Activated CD4-positive, alpha-beta memory T cell treated with anti-CD3 and anti-CD28 coated beads for 36 hours (primary cell): Measurements from ENCODE around the gene EXOC4. TPM values are rescaled to one million over a fixed set of nuclear protein-coding genes. Genes with fewer than 3 reads are reported as not detected.

Experiments used
- CTCF ChIA-PET: fragments of 350-600 bp; sonication (Branson Sonifier 250); formaldehyde crosslinking; loops from one replicate; lab custom pipeline; 2021; ENCODE audit warnings: antibody characterized with exemption, inconsistent platforms; lab: Charles Lee
- POLR2A ChIA-PET: fragments of 350-600 bp; sonication (Branson Sonifier 250); formaldehyde crosslinking; loops from one replicate; lab custom pipeline; 2021; ENCODE audit warnings: antibody characterized with exemption; lab: Charles Lee
- DNase-seq: peaks from one replicate; pipeline ENCODE4 v3.0.0-alpha.2; 2020
- H3K27ac Mint-ChIP-seq: one replicate; pipeline ENCODE4 v1.8.0; 2021; ENCODE audit warnings: mixed read lengths
- H3K27me3 Mint-ChIP-seq: one replicate; pipeline ENCODE4 v1.8.0; 2021; ENCODE audit warnings: mixed read lengths
- H3K36me3 Mint-ChIP-seq: one replicate; pipeline ENCODE4 v1.8.0; 2021; ENCODE audit warnings: mixed read lengths
- H3K4me1 Mint-ChIP-seq: one replicate; pipeline ENCODE4 v1.8.0; 2021; ENCODE audit warnings: low read depth, mixed read lengths
- H3K4me3 Mint-ChIP-seq: one replicate; pipeline ENCODE4 v1.8.0; 2021; ENCODE audit warnings: mild to moderate bottlenecking, mixed read lengths
- H3K9me3 Mint-ChIP-seq: one replicate; pipeline ENCODE4 v1.8.0; 2021; ENCODE audit warnings: mixed read lengths
- intact Hi-C: fragments of 100-400 bp; cut with micrococcal nuclease; formaldehyde crosslinking; loops from one replicate; pipeline ENCODE4 v1.15.1; 2023
- total RNA-seq, 2 experiments: library from RNA; stranded (reverse); gene quantifications; one replicate each; pipeline ENCODE4 v1.2.3, GENCODE V29; 2021

The EXOC4 gene
- total RNA-seq, 2 experiments from 2014 or later, result 55.8 to 60.8 TPM

- POLR2A ChIA-PET, result no interaction called here
- no peak overlapping the region for H3K4me3 Mint-ChIP-seq
- DNase-seq, result no peak
These were observed 45.2 kb downstream of the EXOC4 start for GRCh38 chr7:133298080-133298479.

GRCh38 chr7:133299676-133300075, 46.8 kb downstream of the EXOC4 start:
- no peak overlapping the region for H3K4me3 Mint-ChIP-seq
- peaks cover 3% of the 10 kb centered on the region for H3K4me1 Mint-ChIP-seq
- ChIA-PET POLR2A (no interaction called here), CTCF (interaction anchor here (0.7 kb wide), 1 partner anchor 9 kb away, joined by 3 read pairs; no protein-coding TSS in a partner anchor)
- no peaks in the 10 kb centered on the region for H3K9me3 Mint-ChIP-seq
- H3K27ac Mint-ChIP-seq, result no peak overlapping the region
- H3K27me3 Mint-ChIP-seq, result no peaks in the 10 kb centered on the region
- intact Hi-C loops, result loop anchor here (10.0 kb wide), 1 partner anchor 65 kb away; no protein-coding TSS in a partner anchor
- DNase-seq, result no peak
- peaks cover 2% of the 10 kb centered on the region for H3K36me3 Mint-ChIP-seq

More at GRCh38 chr7:133298080-133298479, 45.2 kb downstream of the EXOC4 start:
- Mint-ChIP-seq H3K9me3 (no peaks in the 10 kb centered on the region), H3K27me3 (no peaks in the 10 kb centered on the region), H3K27ac (no peak overlapping the region), H3K36me3 (no peaks in the 10 kb centered on the region), H3K4me1 (peaks cover 4% of the 10 kb centered on the region)
- intact Hi-C loops, result loop anchor here (10.0 kb wide), 1 partner anchor 63 kb away; no protein-coding TSS in a partner anchor
- CTCF ChIA-PET, result no interaction called here

- DNase-seq, result no peak
- H3K27me3 Mint-ChIP-seq, result no peaks in the 10 kb centered on the region
These were observed 47.2 kb downstream of the EXOC4 start for GRCh38 chr7:133300088-133300487.

GRCh38 chr7:133300811-133301210, 47.9 kb downstream of the EXOC4 start:
- intact Hi-C loops, result no loop called here
- no peak for DNase-seq
- no peak overlapping the region for H3K4me3 Mint-ChIP-seq
- no peaks in the 10 kb centered on the region for H3K9me3 Mint-ChIP-seq
- peaks cover 11% of the 10 kb centered on the region for H3K36me3 Mint-ChIP-seq
- ChIA-PET POLR2A (no interaction called here), CTCF (no interaction called here)
- no peak overlapping the region for H3K27ac Mint-ChIP-seq
- no peaks in the 10 kb centered on the region for H3K27me3 Mint-ChIP-seq
- H3K4me1 Mint-ChIP-seq, result peaks cover 3% of the 10 kb centered on the region

More at GRCh38 chr7:133300088-133300487, 47.2 kb downstream of the EXOC4 start:
- Mint-ChIP-seq H3K27ac (no peak overlapping the region), H3K4me3 (no peak overlapping the region), H3K4me1 (peaks cover 3% of the 10 kb centered on the region), H3K9me3 (no peaks in the 10 kb centered on the region), H3K36me3 (peaks cover 5% of the 10 kb centered on the region)
- ChIA-PET POLR2A (no interaction called here), CTCF (interaction anchor here (0.7 kb wide), 1 partner anchor 9 kb away, joined by 3 read pairs; no protein-coding TSS in a partner anchor)
- intact Hi-C loops, result no loop called here

- H3K4me3 Mint-ChIP-seq, result no peak overlapping the region
- no peaks in the 10 kb centered on the region for H3K27me3 Mint-ChIP-seq
- intact Hi-C loops, result no loop called here
- H3K9me3 Mint-ChIP-seq, result no peaks in the 10 kb centered on the region
- POLR2A ChIA-PET, result no interaction called here
- H3K4me1 Mint-ChIP-seq, result no peaks in the 10 kb centered on the region
- CTCF ChIA-PET, result no interaction called here
- DNase-seq, result no peak
- peaks cover 17% of the 10 kb centered on the region for H3K36me3 Mint-ChIP-seq
- no peak overlapping the region for H3K27ac Mint-ChIP-seq
These were observed 48.6 kb downstream of the EXOC4 start for GRCh38 chr7:133301444-133301843.

GRCh38 chr7:133303372-133303771, 50.5 kb downstream of the EXOC4 start:
- DNase-seq, result no peak
- H3K9me3 Mint-ChIP-seq, result no peaks in the 10 kb centered on the region
- H3K4me1 Mint-ChIP-seq, result no peaks in the 10 kb centered on the region
- peaks cover 35% of the 10 kb centered on the region for H3K36me3 Mint-ChIP-seq
- no peaks in the 10 kb centered on the region for H3K27me3 Mint-ChIP-seq
- CTCF ChIA-PET, result no interaction called here
- intact Hi-C loops, result no loop called here
- POLR2A ChIA-PET, result no interaction called here
- no peak overlapping the region for H3K27ac Mint-ChIP-seq
- no peak overlapping the region for H3K4me3 Mint-ChIP-seq

- Mint-ChIP-seq H3K9me3 (no peaks in the 10 kb centered on the region), H3K4me1 (no peaks in the 10 kb centered on the region), H3K4me3 (no peak overlapping the region), H3K27ac (no peak overlapping the region), H3K36me3 (peaks cover 39% of the 10 kb centered on the region), H3K27me3 (no peaks in the 10 kb centered on the region)
- CTCF ChIA-PET, result no interaction called here
- no peak for DNase-seq
- intact Hi-C loops, result no loop called here
- POLR2A ChIA-PET, result no interaction called here
These were observed 51.1 kb downstream of the EXOC4 start for GRCh38 chr7:133303931-133304330.

- H3K9me3 Mint-ChIP-seq, result no peaks in the 10 kb centered on the region
- intact Hi-C loops, result no loop called here
- no peaks in the 10 kb centered on the region for H3K27me3 Mint-ChIP-seq
- ChIA-PET POLR2A (no interaction called here), CTCF (no interaction called here)
- peaks cover 42% of the 10 kb centered on the region for H3K36me3 Mint-ChIP-seq
- H3K4me3 Mint-ChIP-seq, result no peak overlapping the region
- no peak for DNase-seq
- H3K27ac Mint-ChIP-seq, result no peak overlapping the region
- peaks cover 11% of the 10 kb centered on the region for H3K4me1 Mint-ChIP-seq
These were observed 56.5 kb downstream of the EXOC4 start for GRCh38 chr7:133309333-133309732.

- no peak overlapping the region for H3K4me3 Mint-ChIP-seq
- intact Hi-C loops, result no loop called here
- DNase-seq, result no peak
- peaks cover 16% of the 10 kb centered on the region for H3K4me1 Mint-ChIP-seq
- H3K36me3 Mint-ChIP-seq, result peaks cover 39% of the 10 kb centered on the region
- ChIA-PET POLR2A (no interaction called here), CTCF (no interaction called here)
- no peaks in the 10 kb centered on the region for H3K9me3 Mint-ChIP-seq
- no peak overlapping the region for H3K27ac Mint-ChIP-seq
- no peaks in the 10 kb centered on the region for H3K27me3 Mint-ChIP-seq
These were observed 57.5 kb downstream of the EXOC4 start for GRCh38 chr7:133310232-133310862.

- Mint-ChIP-seq H3K27me3 (no peaks in the 10 kb centered on the region), H3K9me3 (no peaks in the 10 kb centered on the region), H3K4me3 (no peak overlapping the region), H3K27ac (no peak overlapping the region), H3K4me1 (peaks cover 16% of the 10 kb centered on the region), H3K36me3 (peaks cover 18% of the 10 kb centered on the region)
- ChIA-PET POLR2A (no interaction called here), CTCF (no interaction called here)
- DNase-seq, result no peak
- intact Hi-C loops, result no loop called here
These were observed 60.7 kb downstream of the EXOC4 start for GRCh38 chr7:133313575-133313974.

- intact Hi-C loops, result no loop called here
- peaks cover 14% of the 10 kb centered on the region for H3K36me3 Mint-ChIP-seq
- ChIA-PET CTCF (no interaction called here), POLR2A (no interaction called here)
- no peak for DNase-seq
- peaks cover 16% of the 10 kb centered on the region for H3K4me1 Mint-ChIP-seq
- H3K27ac Mint-ChIP-seq, result no peak overlapping the region
- no peaks in the 10 kb centered on the region for H3K9me3 Mint-ChIP-seq
- H3K4me3 Mint-ChIP-seq, result no peak overlapping the region
- H3K27me3 Mint-ChIP-seq, result no peaks in the 10 kb centered on the region
These were observed 61.2 kb downstream of the EXOC4 start for GRCh38 chr7:133314084-133314483.

- H3K27ac Mint-ChIP-seq, result no peak overlapping the region
- peaks cover 16% of the 10 kb centered on the region for H3K4me1 Mint-ChIP-seq
- H3K9me3 Mint-ChIP-seq, result no peaks in the 10 kb centered on the region
- intact Hi-C loops, result no loop called here
- POLR2A ChIA-PET, result no interaction called here
- no peak for DNase-seq
- H3K4me3 Mint-ChIP-seq, result no peak overlapping the region
- peaks cover 25% of the 10 kb centered on the region for H3K36me3 Mint-ChIP-seq
- no peaks in the 10 kb centered on the region for H3K27me3 Mint-ChIP-seq
- CTCF ChIA-PET, result no interaction called here
These were observed 62.6 kb downstream of the EXOC4 start for GRCh38 chr7:133315332-133316040.
